CD4-positive, alpha-beta memory T cell (primary cell): ENCODE data around the gene TOR3A. TPM values are rescaled to one million over a fixed set of nuclear protein-coding genes. Genes with fewer than 3 reads are reported as not detected.
"Not testable (repeated sequence)": the region's sequence is repeated elsewhere in the genome, so short reads cannot be mapped to it uniquely, and the experiment has no call there.

Source experiments
- CTCF ChIA-PET: fragments of 350-600 bp; sonication (Branson Sonifier 250); formaldehyde crosslinking; loops from one replicate; lab custom pipeline; 2021; ENCODE audit warnings: inconsistent platforms; ENCODE audit not compliant: partially characterized antibody; lab: Charles Lee
- POLR2A ChIA-PET: fragments of 350-600 bp; sonication (Branson Sonifier 250); formaldehyde crosslinking; loops from one replicate; lab custom pipeline; 2021; ENCODE audit not compliant: partially characterized antibody; lab: Charles Lee
- DNase-seq, 5 donors: peaks; one replicate each; pipeline versions ENCODE4 v3.0.0 to v3.0.0-alpha.2; 2020 to 2022; ENCODE audit warnings: mixed read lengths in 1 of 5
- H3K27ac ChIP-seq: one replicate; pipeline ENCODE4 v1.7.0; 2013; ENCODE audit warnings: low read depth, low read length
- H3K27me3 ChIP-seq: 2 replicates; pipeline ENCODE4 v1.7.0; 2013; ENCODE audit warnings: mild to moderate bottlenecking, low read length, moderate library complexity; ENCODE audit not compliant: insufficient read depth
- H3K36me3 ChIP-seq: 2 replicates; pipeline ENCODE4 v1.7.0; 2013; ENCODE audit warnings: mild to moderate bottlenecking, low read length, moderate library complexity; ENCODE audit not compliant: insufficient read depth
- H3K4me1 ChIP-seq: 2 replicates; pipeline ENCODE4 v1.7.0; 2013; ENCODE audit warnings: mild to moderate bottlenecking, low read length, moderate library complexity; ENCODE audit not compliant: insufficient read depth
- H3K4me3 ChIP-seq, 2 donors: one replicate each; pipeline ENCODE4 v1.7.0; 2013; ENCODE audit warnings: low read length in 2 of 2, mild to moderate bottlenecking in 1 of 2
- H3K9me3 ChIP-seq, 2 donors: one replicate each; pipeline ENCODE4 v1.7.0; 2013; ENCODE audit warnings: low read length in 2 of 2, control low read depth in 1 of 2; ENCODE audit not compliant: control insufficient read depth in 1 of 2
- H3K27ac Mint-ChIP-seq, 7 donors: one replicate each; pipeline ENCODE4 v1.8.0; 2020 to 2021; ENCODE audit warnings: mixed read lengths in 7 of 7, mild to moderate bottlenecking in 6 of 7, inconsistent platforms in 3 of 7, moderate library complexity in 3 of 7
- H3K27me3 Mint-ChIP-seq, 2 donors: one replicate each; pipeline ENCODE4 v1.8.0; 2020 to 2021; ENCODE audit warnings: mixed read lengths in 2 of 2
- H3K36me3 Mint-ChIP-seq, 2 donors: one replicate each; pipeline ENCODE4 v1.8.0; 2020 to 2021; ENCODE audit warnings: mixed read lengths in 2 of 2, inconsistent platforms in 1 of 2, mild to moderate bottlenecking in 1 of 2
- H3K4me1 Mint-ChIP-seq, 4 donors: one replicate each; pipeline ENCODE4 v1.8.0; 2020 to 2021; ENCODE audit warnings: mixed read lengths in 4 of 4, mild to moderate bottlenecking in 1 of 4
- H3K4me3 Mint-ChIP-seq, 8 donors: one replicate each; pipeline ENCODE4 v1.8.0; 2020 to 2021; ENCODE audit warnings: mixed read lengths in 8 of 8, mild to moderate bottlenecking in 7 of 8, moderate library complexity in 6 of 8, inconsistent platforms in 3 of 8
- H3K9me3 Mint-ChIP-seq, 8 donors: one replicate each; pipeline ENCODE4 v1.8.0; 2020 to 2021; ENCODE audit warnings: mixed read lengths in 8 of 8, mild to moderate bottlenecking in 5 of 8, inconsistent platforms in 3 of 8, moderate library complexity in 1 of 8
- intact Hi-C: fragments of 100-400 bp; cut with micrococcal nuclease; formaldehyde crosslinking; loops from one replicate; pipeline ENCODE4 v1.15.1; 2023
- polyA plus RNA-seq, 2 donors: library from polyadenylated mRNA; unstranded; fragments of 300-500 nt; fragmentation: Illumina TruSeq; gene quantifications; one replicate each; pipeline ENCODE4 v1.2.3, GENCODE V29; 2021
- total RNA-seq, 2 experiments: library from RNA; stranded (reverse); gene quantifications; one replicate each; pipeline ENCODE4 v1.2.3, GENCODE V29; 2021

The TOR3A gene
- total RNA-seq (10 to 100 TPM; 25.4 to 27.3 TPM), polyA plus RNA-seq (10 to 100 TPM; 37.2 to 51.3 TPM)

- Mint-ChIP-seq H3K27me3 (no peaks in the 10 kb centered on the region), H3K27ac (peak within 1 kb of the TSS; percentile 97 to 98 (median 97)), H3K4me1 (peaks cover 15 to 37% (median 26%) of the 10 kb centered on the region in 4 donors), H3K9me3 (no peaks in the 10 kb centered on the region), H3K36me3 (peaks cover 3 to 16% of the 10 kb centered on the region in 2 donors), H3K4me3 (peak within 1 kb of the TSS; percentile 93 to 98 (median 96))
- H3K4me3 ChIP-seq = peak within 1 kb of the TSS; percentile 57 to 74
- peak; percentile 72 to 80 (median 75) for DNase-seq
- no peaks in the 10 kb centered on the region for H3K27me3 ChIP-seq
- intact Hi-C loops = loop anchor here (2.0 kb wide), 1 partner anchor 55 kb away; no protein-coding TSS in a partner anchor
- H3K36me3 ChIP-seq = peaks cover 3% of the 10 kb centered on the region
- ChIA-PET CTCF (interaction anchor here (0.7 to 8.4 kb wide), 5 partner anchors 39 to 728 kb away, joined by 3 to 97 read pairs (median 30); partner anchors contain the start of gene SOAT1), POLR2A (interaction anchor here (0.8 to 4.3 kb wide), 11 partner anchors 10 to 872 kb away, joined by 3 to 27 read pairs (median 5); partner anchors contain the start of genes AXDND1, FAM20B, SOAT1 and TOR1AIP1)
- peaks cover 23% of the 10 kb centered on the region for H3K4me1 ChIP-seq
- no peaks in the 10 kb centered on the region for H3K9me3 ChIP-seq
- H3K27ac ChIP-seq = peak within 1 kb of the TSS; percentile 81
These were observed at the start of gene TOR3A for GRCh38 chr1:179081687-179082332. TOR3A (plus strand) TSS chr1:179082070; CDS start chr1:179082129, 59 bp downstream.

- Mint-ChIP-seq H3K36me3 (no peaks in the 10 kb centered on the region), H3K4me1 (peaks cover 63 to 84% (median 71%) of the 10 kb centered on the region in 4 donors), H3K27ac (peak overlapping the region; percentile 15 to 89 (median 33)), H3K27me3 (no peaks in the 10 kb centered on the region), H3K4me3 (peak overlapping the region in 4 of 8 donors; percentile 5 to 46 (median 36)), H3K9me3 (peaks cover 0 to 2% (median 0%) of the 10 kb centered on the region in 8 donors)
- intact Hi-C loops = no loop called here
- no peaks in the 10 kb centered on the region for H3K9me3 ChIP-seq
- peaks cover 81% of the 10 kb centered on the region for H3K4me1 ChIP-seq
- no peak overlapping the region for H3K27ac ChIP-seq
- POLR2A ChIA-PET = interaction anchor here (0.9 kb wide), 1 partner anchor 12 kb away, joined by 3 read pairs; no protein-coding TSS in a partner anchor
- DNase-seq = peak in 1 of 5 donors; percentile 20
- H3K4me3 ChIP-seq = no peak overlapping the region
- no peaks in the 10 kb centered on the region for H3K27me3 ChIP-seq
- H3K36me3 ChIP-seq = no peaks in the 10 kb centered on the region
- CTCF ChIA-PET = no interaction called here
These were observed 47.1 kb upstream of the TOR3A start for GRCh38 chr1:179034720-179035119.

- Mint-ChIP-seq H3K4me1 (peaks cover 43 to 64% (median 51%) of the 10 kb centered on the region in 4 donors), H3K36me3 (no peaks in the 10 kb centered on the region), H3K27me3 (no peaks in the 10 kb centered on the region), H3K27ac (peak overlapping the region; percentile 0 to 65 (median 27)), H3K9me3 (peaks cover 0 to 2% (median 0%) of the 10 kb centered on the region in 8 donors), H3K4me3 (peak overlapping the region in 6 of 8 donors; percentile 1 to 73 (median 52))
- ChIA-PET CTCF (interaction anchor here (1.0 to 1.9 kb wide), 4 partner anchors 9 to 41 kb away, joined by 3 to 6 read pairs (median 4); no protein-coding TSS in a partner anchor), POLR2A (interaction anchor here (2.1 kb wide), 1 partner anchor 10 kb away, joined by 8 read pairs; no protein-coding TSS in a partner anchor)
- H3K27me3 ChIP-seq = no peaks in the 10 kb centered on the region
- no peak overlapping the region for H3K27ac ChIP-seq
- DNase-seq = peak in 2 of 5 donors; percentile 8 to 26
- H3K4me3 ChIP-seq = no peak overlapping the region
- no peaks in the 10 kb centered on the region for H3K9me3 ChIP-seq
- H3K36me3 ChIP-seq = no peaks in the 10 kb centered on the region
- peaks cover 59% of the 10 kb centered on the region for H3K4me1 ChIP-seq
- intact Hi-C loops = no loop called here
These were observed 44.9 kb upstream of the TOR3A start for GRCh38 chr1:179036844-179037465.

- Histone ChIP-seq H3K27ac (no peak overlapping the region), H3K4me1 (peaks cover 48% of the 10 kb centered on the region), H3K27me3 (no peaks in the 10 kb centered on the region), H3K36me3 (no peaks in the 10 kb centered on the region), H3K4me3 (no peak overlapping the region), H3K9me3 (no peaks in the 10 kb centered on the region)
- CTCF ChIA-PET = interaction anchor here (1.2 to 1.9 kb wide), 3 partner anchors 11 to 41 kb away, joined by 3 to 5 read pairs (median 4); no protein-coding TSS in a partner anchor
- POLR2A ChIA-PET = interaction anchor here (1.2 kb wide), 1 partner anchor 9 kb away, joined by 4 read pairs; no protein-coding TSS in a partner anchor
- intact Hi-C loops = no loop called here
- H3K27me3 Mint-ChIP-seq = no peaks in the 10 kb centered on the region
- H3K4me3 Mint-ChIP-seq = peak overlapping the region in 4 of 8 donors; percentile 1 to 33 (median 8)
- H3K9me3 Mint-ChIP-seq = peaks cover 0 to 2% (median 0%) of the 10 kb centered on the region in 8 donors
- DNase-seq = no peak
- H3K36me3 Mint-ChIP-seq = peaks cover 0 to 3% of the 10 kb centered on the region in 2 donors
- peak overlapping the region in 2 of 7 donors; percentile 6 to 81 for H3K27ac Mint-ChIP-seq
- H3K4me1 Mint-ChIP-seq = peaks cover 38 to 59% (median 50%) of the 10 kb centered on the region in 4 donors
These were observed 43.2 kb upstream of the TOR3A start for GRCh38 chr1:179038528-179039281.

- CTCF ChIA-PET = interaction anchor here (1.2 kb wide), 1 partner anchor 40 kb away, joined by 4 read pairs; no protein-coding TSS in a partner anchor
- H3K9me3 Mint-ChIP-seq, H3K36me3 Mint-ChIP-seq, H3K36me3 ChIP-seq, H3K27ac ChIP-seq, DNase-seq, H3K9me3 ChIP-seq, H3K27me3 Mint-ChIP-seq, intact Hi-C loops, H3K27me3 ChIP-seq, H3K4me3 ChIP-seq, H3K4me3 Mint-ChIP-seq: not testable (repeated sequence)
- POLR2A ChIA-PET = interaction anchor here (1.2 kb wide), 1 partner anchor 10 kb away, joined by 4 read pairs; no protein-coding TSS in a partner anchor
- Mint-ChIP-seq H3K27ac (peak overlapping the region in 1 of 7 donors; percentile 27), H3K4me1 (peaks cover 30 to 50% (median 42%) of the 10 kb centered on the region in 4 donors)
- peaks cover 40% of the 10 kb centered on the region for H3K4me1 ChIP-seq
These were observed 42.2 kb upstream of the TOR3A start for GRCh38 chr1:179039502-179040174.

- intact Hi-C loops, H3K27me3 ChIP-seq, H3K27ac Mint-ChIP-seq, H3K4me3 ChIP-seq, H3K27me3 Mint-ChIP-seq, H3K9me3 ChIP-seq, DNase-seq, H3K36me3 Mint-ChIP-seq, H3K9me3 Mint-ChIP-seq, H3K27ac ChIP-seq, H3K36me3 ChIP-seq, POLR2A ChIA-PET, CTCF ChIA-PET, H3K4me3 Mint-ChIP-seq: not testable (repeated sequence)
- peaks cover 40% of the 10 kb centered on the region for H3K4me1 ChIP-seq
- H3K4me1 Mint-ChIP-seq = peaks cover 24 to 44% (median 37%) of the 10 kb centered on the region in 4 donors
These were observed 41.7 kb upstream of the TOR3A start for GRCh38 chr1:179040175-179040551.
